ENCODE data around the gene MED22. TPM values are rescaled to one million over a fixed set of nuclear protein-coding genes. Genes with fewer than 3 reads are reported as not detected.
A peak's percentile ranks its signal among the peaks of the same experiment; 100 is the strongest.

MED22 gene
- total and polyA plus RNA-seq, 2 donors: 13.1 to 13.6 TPM

GRCh38 chr9:133371261-133371711 is 23.4 kb upstream of the MED22 start:
- no peaks in the 10 kb centered on the region for H3K9me3 ChIP-seq (ENCODE audit: control insufficient read depth in 2 of 2, insufficient read depth in 1 of 2, low read length in 1 of 2)
- peaks cover 0 to under 1% of the 10 kb centered on the region in 2 donors for H3K27me3 ChIP-seq (ENCODE audit: control insufficient read depth in 2 of 2, insufficient read depth in 1 of 2, low read length in 1 of 2)
- peak overlapping the region; percentile 70 to 91 for H3K27ac ChIP-seq (ENCODE audit: low read depth in 1 of 2, low read length in 1 of 2)
- DNase-seq (ENCODE audit: low read depth in 6 of 9, low spot score in 9 of 9): peak in 7 of 9 donors; percentile 37 to 80 (median 55)
- H3K36me3 ChIP-seq (ENCODE audit: control insufficient read depth in 2 of 2, insufficient read depth in 2 of 2, low read length in 1 of 2): peaks cover 35 to 61% of the 10 kb centered on the region in 2 donors
- peak overlapping the region; percentile 14 to 16 for H3K4me3 ChIP-seq (ENCODE audit: low read length in 2 of 2)
- 22% methylated on average over 12 of the region's 12 CpGs for WGBS
- peaks cover 22 to 65% of the 10 kb centered on the region in 2 donors for H3K4me1 ChIP-seq (ENCODE audit: control insufficient read depth in 2 of 2, insufficient read depth in 2 of 2, low read length in 2 of 2)

GRCh38 chr9:133370685-133371084 is 22.8 kb upstream of the MED22 start:
- H3K4me1 ChIP-seq (ENCODE audit: control insufficient read depth in 2 of 2, insufficient read depth in 2 of 2, low read length in 2 of 2): peaks cover 22 to 65% of the 10 kb centered on the region in 2 donors
- WGBS: 46% methylated on average over 9 of the region's 9 CpGs
- peak overlapping the region; percentile 70 to 91 for H3K27ac ChIP-seq (ENCODE audit: low read depth in 1 of 2, low read length in 1 of 2)
- H3K27me3 ChIP-seq (ENCODE audit: control insufficient read depth in 2 of 2, insufficient read depth in 1 of 2, low read length in 1 of 2): no peaks in the 10 kb centered on the region
- DNase-seq (ENCODE audit: low read depth in 6 of 9, low spot score in 9 of 9): peak in 2 of 9 donors; percentile 31 to 57
- H3K4me3 ChIP-seq (ENCODE audit: low read length in 2 of 2): peak overlapping the region in 1 of 2 donors; percentile 16
- no peaks in the 10 kb centered on the region for H3K9me3 ChIP-seq (ENCODE audit: control insufficient read depth in 2 of 2, insufficient read depth in 1 of 2, low read length in 1 of 2)
- peaks cover 41 to 67% of the 10 kb centered on the region in 2 donors for H3K36me3 ChIP-seq (ENCODE audit: control insufficient read depth in 2 of 2, insufficient read depth in 2 of 2, low read length in 1 of 2)

- no peak overlapping the region for H3K4me3 ChIP-seq (ENCODE audit: low read length in 2 of 2)
- WGBS: 94% methylated on average over 7 of the region's 7 CpGs
- no peak for DNase-seq (ENCODE audit: low read depth in 6 of 9, low spot score in 9 of 9)
- H3K4me1 ChIP-seq (ENCODE audit: control insufficient read depth in 2 of 2, insufficient read depth in 2 of 2, low read length in 2 of 2): peaks cover 22 to 67% of the 10 kb centered on the region in 2 donors
- H3K9me3 ChIP-seq (ENCODE audit: control insufficient read depth in 2 of 2, insufficient read depth in 1 of 2, low read length in 1 of 2): no peaks in the 10 kb centered on the region
- H3K27me3 ChIP-seq (ENCODE audit: control insufficient read depth in 2 of 2, insufficient read depth in 1 of 2, low read length in 1 of 2): no peaks in the 10 kb centered on the region
- peak overlapping the region; percentile 54 to 91 for H3K27ac ChIP-seq (ENCODE audit: low read depth in 1 of 2, low read length in 1 of 2)
- peaks cover 47 to 75% of the 10 kb centered on the region in 2 donors for H3K36me3 ChIP-seq (ENCODE audit: control insufficient read depth in 2 of 2, insufficient read depth in 2 of 2, low read length in 1 of 2)
These were observed 22.0 kb upstream of the MED22 start for GRCh38 chr9:133369933-133370332.

- Histone ChIP-seq H3K27ac (ENCODE audit: low read depth in 1 of 2, low read length in 1 of 2) (no peak overlapping the region), H3K4me3 (ENCODE audit: low read length in 2 of 2) (no peak overlapping the region), H3K9me3 (ENCODE audit: control insufficient read depth in 2 of 2, insufficient read depth in 1 of 2, low read length in 1 of 2) (no peaks in the 10 kb centered on the region), H3K36me3 (ENCODE audit: control insufficient read depth in 2 of 2, insufficient read depth in 2 of 2, low read length in 1 of 2) (peaks cover 51 to 78% of the 10 kb centered on the region in 2 donors), H3K27me3 (ENCODE audit: control insufficient read depth in 2 of 2, insufficient read depth in 1 of 2, low read length in 1 of 2) (no peaks in the 10 kb centered on the region), H3K4me1 (ENCODE audit: control insufficient read depth in 2 of 2, insufficient read depth in 2 of 2, low read length in 2 of 2) (peaks cover 22 to 64% of the 10 kb centered on the region in 2 donors)
- 96% methylated on average over 6 of the region's 6 CpGs for WGBS
- DNase-seq (ENCODE audit: low read depth in 6 of 9, low spot score in 9 of 9): no peak
These were observed 21.5 kb upstream of the MED22 start for GRCh38 chr9:133369422-133369821.

- no peaks in the 10 kb centered on the region for H3K9me3 ChIP-seq (ENCODE audit: control insufficient read depth in 2 of 2, insufficient read depth in 1 of 2, low read length in 1 of 2)
- peaks cover 59 to 84% of the 10 kb centered on the region in 2 donors for H3K36me3 ChIP-seq (ENCODE audit: control insufficient read depth in 2 of 2, insufficient read depth in 2 of 2, low read length in 1 of 2)
- H3K27me3 ChIP-seq (ENCODE audit: control insufficient read depth in 2 of 2, insufficient read depth in 1 of 2, low read length in 1 of 2): no peaks in the 10 kb centered on the region
- DNase-seq (ENCODE audit: low read depth in 6 of 9, low spot score in 9 of 9): no peak
- H3K4me3 ChIP-seq (ENCODE audit: low read length in 2 of 2): no peak overlapping the region
- H3K27ac ChIP-seq (ENCODE audit: low read depth in 1 of 2, low read length in 1 of 2): no peak overlapping the region
- peaks cover 19 to 54% of the 10 kb centered on the region in 2 donors for H3K4me1 ChIP-seq (ENCODE audit: control insufficient read depth in 2 of 2, insufficient read depth in 2 of 2, low read length in 2 of 2)
- WGBS: 95% methylated on average over 18 of the region's 18 CpGs
These were observed 20.4 kb upstream of the MED22 start for GRCh38 chr9:133368249-133368881.

- Histone ChIP-seq H3K4me1 (ENCODE audit: control insufficient read depth in 2 of 2, insufficient read depth in 2 of 2, low read length in 2 of 2) (peaks cover 19 to 48% of the 10 kb centered on the region in 2 donors), H3K4me3 (ENCODE audit: low read length in 2 of 2) (no peak overlapping the region), H3K9me3 (ENCODE audit: control insufficient read depth in 2 of 2, insufficient read depth in 1 of 2, low read length in 1 of 2) (no peaks in the 10 kb centered on the region), H3K27ac (ENCODE audit: low read depth in 1 of 2, low read length in 1 of 2) (no peak overlapping the region), H3K27me3 (ENCODE audit: control insufficient read depth in 2 of 2, insufficient read depth in 1 of 2, low read length in 1 of 2) (no peaks in the 10 kb centered on the region), H3K36me3 (ENCODE audit: control insufficient read depth in 2 of 2, insufficient read depth in 2 of 2, low read length in 1 of 2) (peaks cover 65 to 82% of the 10 kb centered on the region in 2 donors)
- no peak for DNase-seq (ENCODE audit: low read depth in 6 of 9, low spot score in 9 of 9)
- 96% methylated on average over 10 of the region's 10 CpGs for WGBS
These were observed 19.8 kb upstream of the MED22 start for GRCh38 chr9:133367778-133368177.

- Histone ChIP-seq H3K36me3 (ENCODE audit: control insufficient read depth in 2 of 2, insufficient read depth in 2 of 2, low read length in 1 of 2) (peaks cover 66 to 82% of the 10 kb centered on the region in 2 donors), H3K27ac (ENCODE audit: low read depth in 1 of 2, low read length in 1 of 2) (no peak overlapping the region), H3K4me1 (ENCODE audit: control insufficient read depth in 2 of 2, insufficient read depth in 2 of 2, low read length in 2 of 2) (peaks cover 16 to 42% of the 10 kb centered on the region in 2 donors), H3K27me3 (ENCODE audit: control insufficient read depth in 2 of 2, insufficient read depth in 1 of 2, low read length in 1 of 2) (no peaks in the 10 kb centered on the region), H3K4me3 (ENCODE audit: low read length in 2 of 2) (no peak overlapping the region), H3K9me3 (ENCODE audit: control insufficient read depth in 2 of 2, insufficient read depth in 1 of 2, low read length in 1 of 2) (no peaks in the 10 kb centered on the region)
- no peak for DNase-seq (ENCODE audit: low read depth in 6 of 9, low spot score in 9 of 9)
- WGBS: 98% methylated on average over 22 of the region's 22 CpGs
These were observed 19.3 kb upstream of the MED22 start for GRCh38 chr9:133367221-133367620.

- DNase-seq (ENCODE audit: low read depth in 6 of 9, low spot score in 9 of 9): no peak
These were observed 18.5 kb upstream of the MED22 start for GRCh38 chr9:133366435-133366834.

GRCh38 chr9:133362359-133363044 is 14.6 kb upstream of the MED22 start:
- no peak overlapping the region for H3K27ac ChIP-seq (ENCODE audit: low read depth in 1 of 2, low read length in 1 of 2)
- 98% methylated on average over 15 of the region's 15 CpGs for WGBS
- H3K27me3 ChIP-seq (ENCODE audit: control insufficient read depth in 2 of 2, insufficient read depth in 1 of 2, low read length in 1 of 2): no peaks in the 10 kb centered on the region
- H3K4me1 ChIP-seq (ENCODE audit: control insufficient read depth in 2 of 2, insufficient read depth in 2 of 2, low read length in 2 of 2): peaks cover 0 to 10% of the 10 kb centered on the region in 2 donors
- no peak for DNase-seq (ENCODE audit: low read depth in 6 of 9, low spot score in 9 of 9)
- H3K4me3 ChIP-seq (ENCODE audit: low read length in 2 of 2): no peak overlapping the region
- H3K36me3 ChIP-seq (ENCODE audit: control insufficient read depth in 2 of 2, insufficient read depth in 2 of 2, low read length in 1 of 2): peaks cover 79 to 80% of the 10 kb centered on the region in 2 donors
- no peaks in the 10 kb centered on the region for H3K9me3 ChIP-seq (ENCODE audit: control insufficient read depth in 2 of 2, insufficient read depth in 1 of 2, low read length in 1 of 2)

More at GRCh38 chr9:133366435-133366834, 18.5 kb upstream of the MED22 start:
- Histone ChIP-seq H3K27ac (ENCODE audit: low read depth in 1 of 2, low read length in 1 of 2) (no peak overlapping the region), H3K9me3 (ENCODE audit: control insufficient read depth in 2 of 2, insufficient read depth in 1 of 2, low read length in 1 of 2) (no peaks in the 10 kb centered on the region), H3K36me3 (ENCODE audit: control insufficient read depth in 2 of 2, insufficient read depth in 2 of 2, low read length in 1 of 2) (peaks cover 72 to 87% of the 10 kb centered on the region in 2 donors), H3K27me3 (ENCODE audit: control insufficient read depth in 2 of 2, insufficient read depth in 1 of 2, low read length in 1 of 2) (no peaks in the 10 kb centered on the region), H3K4me1 (ENCODE audit: control insufficient read depth in 2 of 2, insufficient read depth in 2 of 2, low read length in 2 of 2) (peaks cover 13 to 35% of the 10 kb centered on the region in 2 donors), H3K4me3 (ENCODE audit: low read length in 2 of 2) (no peak overlapping the region)
- WGBS: 97% methylated on average over 11 of the region's 11 CpGs

All from thymus (tissue), 11 donors.